KMS-11 (cell line): ENCODE results near the gene CYB561.
A peak's percentile ranks its signal among the peaks of the same experiment; 100 is the strongest.

Experiments used
- H2AFZ ChIP-seq: fragments of 200-600 bp; sonication (generic); 2 replicates; pipeline ENCODE4 v1.6.1; 2016; ENCODE audit warnings: antibody characterized with exemption, mixed run types, low read depth
- H3K27ac ChIP-seq: fragments of 200-600 bp; sonication (generic); 2 replicates; pipeline ENCODE4 v1.6.1; 2016; ENCODE audit warnings: mild to moderate bottlenecking, mixed run types
- H3K27me3 ChIP-seq: fragments of 200-600 bp; sonication (generic); 2 replicates; pipeline ENCODE4 v1.6.1; 2017; ENCODE audit warnings: mild to moderate bottlenecking, low read depth, mixed run types, moderate library complexity; ENCODE audit not compliant: insufficient read depth
- H3K36me3 ChIP-seq: fragments of 200-600 bp; sonication (generic); 2 replicates; pipeline ENCODE4 v1.6.1; 2017; ENCODE audit warnings: mild to moderate bottlenecking, mixed run types; ENCODE audit not compliant: insufficient read depth
- H3K4me1 ChIP-seq: fragments of 200-600 bp; sonication (generic); 2 replicates; pipeline ENCODE4 v1.6.1; 2016; ENCODE audit warnings: mild to moderate bottlenecking, low read depth, mixed run types; ENCODE audit not compliant: poor library complexity, severe bottlenecking
- H3K4me2 ChIP-seq: fragments of 200-600 bp; sonication (generic); 2 replicates; pipeline ENCODE4 v1.7.0; 2016; ENCODE audit warnings: mild to moderate bottlenecking, mixed run types
- H3K4me3 ChIP-seq: fragments of 200-600 bp; sonication (generic); IDR thresholded peaks from 2 replicates; pipeline ENCODE4 v1.6.1; 2017; ENCODE audit warnings: low read depth, low read length, mixed read lengths; ENCODE audit not compliant: insufficient read depth
- H3K79me2 ChIP-seq: fragments of 200-600 bp; sonication (generic); 2 replicates; pipeline ENCODE4 v1.6.1; 2016; ENCODE audit warnings: low read depth, mixed run types; ENCODE audit not compliant: insufficient read depth
- H3K9ac ChIP-seq: fragments of 200-600 bp; sonication (generic); 2 replicates; pipeline ENCODE4 v1.6.1; 2016; ENCODE audit warnings: mild to moderate bottlenecking, mixed run types
- H4K20me1 ChIP-seq: fragments of 200-600 bp; sonication (generic); 2 replicates; pipeline ENCODE4 v1.6.1; 2016; ENCODE audit warnings: mild to moderate bottlenecking, mixed run types; ENCODE audit not compliant: insufficient read depth
- TF ChIP-seq, protein P1 (sequence below): fragments of 200-600 bp; sonication (generic); conservative IDR thresholded peaks from 2 replicates; pipeline ENCODE4 v1.6.1; 2017; ENCODE audit warnings: low read depth, mild to moderate bottlenecking, antibody characterized with exemption, low read length, moderate library complexity, mixed read lengths

The CYB561 gene

DNA sequence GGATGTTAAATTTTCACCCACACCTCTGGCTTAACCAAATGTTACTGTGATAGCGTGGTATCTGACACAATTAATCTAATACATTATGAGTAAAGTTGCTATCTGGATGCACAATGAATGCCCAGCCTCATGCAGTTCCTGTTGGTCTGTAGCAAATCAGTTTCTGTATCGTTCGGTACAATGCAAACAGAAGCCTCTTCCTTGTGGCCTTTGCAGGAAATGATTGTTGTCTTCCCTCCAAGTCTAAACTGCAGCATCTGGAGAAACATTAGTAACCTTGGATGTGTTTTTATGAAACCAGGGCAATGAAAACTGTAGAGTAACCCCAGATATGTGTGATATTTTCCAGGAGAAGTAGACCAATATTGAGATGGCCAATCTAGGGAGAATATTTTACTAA is 46.8 kb downstream of the CYB561 start:
- no peaks in the 10 kb centered on the region for H4K20me1 ChIP-seq
- TF ChIP-seq, protein P1, sequence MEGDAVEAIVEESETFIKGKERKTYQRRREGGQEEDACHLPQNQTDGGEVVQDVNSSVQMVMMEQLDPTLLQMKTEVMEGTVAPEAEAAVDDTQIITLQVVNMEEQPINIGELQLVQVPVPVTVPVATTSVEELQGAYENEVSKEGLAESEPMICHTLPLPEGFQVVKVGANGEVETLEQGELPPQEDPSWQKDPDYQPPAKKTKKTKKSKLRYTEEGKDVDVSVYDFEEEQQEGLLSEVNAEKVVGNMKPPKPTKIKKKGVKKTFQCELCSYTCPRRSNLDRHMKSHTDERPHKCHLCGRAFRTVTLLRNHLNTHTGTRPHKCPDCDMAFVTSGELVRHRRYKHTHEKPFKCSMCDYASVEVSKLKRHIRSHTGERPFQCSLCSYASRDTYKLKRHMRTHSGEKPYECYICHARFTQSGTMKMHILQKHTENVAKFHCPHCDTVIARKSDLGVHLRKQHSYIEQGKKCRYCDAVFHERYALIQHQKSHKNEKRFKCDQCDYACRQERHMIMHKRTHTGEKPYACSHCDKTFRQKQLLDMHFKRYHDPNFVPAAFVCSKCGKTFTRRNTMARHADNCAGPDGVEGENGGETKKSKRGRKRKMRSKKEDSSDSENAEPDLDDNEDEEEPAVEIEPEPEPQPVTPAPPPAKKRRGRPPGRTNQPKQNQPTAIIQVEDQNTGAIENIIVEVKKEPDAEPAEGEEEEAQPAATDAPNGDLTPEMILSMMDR, result no peak
- no peak overlapping the region for H3K27ac ChIP-seq
- H3K27me3 ChIP-seq, result no peaks in the 10 kb centered on the region
- H3K36me3 ChIP-seq, result no peaks in the 10 kb centered on the region
- no peak overlapping the region for H3K9ac ChIP-seq
- H3K4me1 ChIP-seq, result no peaks in the 10 kb centered on the region
- no peak overlapping the region for H2AFZ ChIP-seq
- H3K79me2 ChIP-seq, result no peaks in the 10 kb centered on the region
- no peak overlapping the region for H3K4me3 ChIP-seq
- no peak overlapping the region for H3K4me2 ChIP-seq

DNA sequence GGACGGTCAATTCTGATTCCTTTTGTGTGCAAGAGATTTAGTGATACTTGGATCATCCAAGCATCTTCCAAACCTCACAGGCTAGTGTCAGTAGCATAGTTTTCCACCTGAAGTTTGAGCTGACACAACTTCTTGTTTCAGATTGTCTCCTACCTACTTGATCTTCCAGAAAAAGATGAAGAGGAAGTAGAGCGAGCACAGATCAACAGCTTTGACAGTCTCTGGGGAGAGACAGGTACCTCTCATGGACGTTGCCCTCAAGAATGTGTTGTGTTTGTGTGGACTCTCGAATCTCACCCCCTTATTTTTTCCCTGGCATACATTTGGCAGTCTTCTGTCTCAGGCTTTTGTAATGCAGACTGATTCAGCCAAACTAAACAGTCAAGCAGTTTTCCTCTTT is 47.4 kb downstream of the CYB561 start:
- no peak overlapping the region for H3K9ac ChIP-seq
- H3K79me2 ChIP-seq, result no peaks in the 10 kb centered on the region
- H2AFZ ChIP-seq, result no peak overlapping the region
- H3K4me3 ChIP-seq, result no peak overlapping the region
- no peak overlapping the region for H3K4me2 ChIP-seq
- H3K4me1 ChIP-seq, result no peaks in the 10 kb centered on the region
- no peaks in the 10 kb centered on the region for H3K36me3 ChIP-seq
- no peaks in the 10 kb centered on the region for H4K20me1 ChIP-seq
- H3K27me3 ChIP-seq, result no peaks in the 10 kb centered on the region
- H3K27ac ChIP-seq, result no peak overlapping the region
- TF ChIP-seq, protein P1, result no peak

DNA sequence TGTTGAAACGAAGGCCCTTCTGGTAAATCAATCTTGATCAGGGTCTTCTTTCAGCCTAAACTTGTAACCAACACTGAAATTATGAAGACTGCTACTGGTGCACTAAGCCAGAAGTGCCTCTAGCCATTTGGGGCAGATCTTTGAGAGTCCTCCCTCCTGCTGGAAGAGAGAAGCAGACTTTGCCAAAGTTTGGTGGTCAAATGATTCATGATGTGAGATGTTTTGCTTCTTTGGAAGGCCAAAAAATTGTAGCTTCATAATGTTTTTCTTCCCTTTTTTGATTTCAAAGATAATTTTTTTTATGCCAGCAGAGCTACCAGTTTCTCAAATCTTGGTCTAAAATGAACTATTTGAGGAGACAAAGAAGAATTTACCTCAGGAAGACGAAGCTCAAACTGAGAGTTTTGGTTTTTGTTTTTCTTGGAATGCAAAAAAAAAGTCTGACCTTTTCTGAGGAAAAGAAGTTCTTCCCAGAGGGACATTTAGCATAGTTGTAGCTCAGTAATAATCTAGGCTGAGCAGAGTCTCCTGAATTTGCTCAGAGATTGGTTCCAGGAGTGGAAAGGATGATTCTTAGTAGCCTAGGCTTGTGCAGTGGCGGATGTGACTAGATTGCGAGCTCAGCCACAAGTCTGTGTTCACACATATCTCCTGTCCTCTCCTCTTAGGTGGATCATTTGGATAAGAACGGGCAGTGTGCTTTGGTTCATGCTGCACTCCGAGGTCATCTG is 50.9 kb downstream of the CYB561 start:
- H3K27ac ChIP-seq, result no peak overlapping the region
- H3K79me2 ChIP-seq, result no peaks in the 10 kb centered on the region
- no peak overlapping the region for H2AFZ ChIP-seq
- H3K9ac ChIP-seq, result no peak overlapping the region
- no peak overlapping the region for H3K4me3 ChIP-seq
- peaks cover 13% of the 10 kb centered on the region for H3K4me1 ChIP-seq
- no peaks in the 10 kb centered on the region for H3K36me3 ChIP-seq
- no peaks in the 10 kb centered on the region for H3K27me3 ChIP-seq
- no peaks in the 10 kb centered on the region for H4K20me1 ChIP-seq
- H3K4me2 ChIP-seq, result no peak overlapping the region
- TF ChIP-seq, protein P1, result no peak

DNA sequence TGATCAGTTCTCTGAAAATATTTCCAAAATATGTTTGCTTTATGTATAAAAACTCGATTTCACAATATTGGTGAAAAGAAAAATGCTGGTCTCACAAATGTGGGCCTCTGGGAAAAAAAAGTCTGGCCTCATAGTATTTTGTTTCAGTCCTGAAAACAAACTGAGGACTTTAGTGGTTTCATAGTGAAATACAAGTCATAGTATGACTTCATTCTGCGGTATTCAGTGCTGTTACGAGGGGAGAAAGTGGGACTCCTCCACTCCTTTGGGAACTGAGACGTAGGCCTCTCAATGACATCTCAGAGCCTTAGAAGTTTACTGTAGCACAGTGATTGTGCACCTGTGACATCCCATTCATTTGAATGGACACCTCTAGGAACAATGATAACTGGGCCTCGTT is 56.0 kb downstream of the CYB561 start:
- Histone ChIP-seq H3K27ac (peak overlapping the region; percentile 4; the same call in 1 of the 2 replicates), H3K4me3 (no peak overlapping the region), H3K4me2 (peak overlapping the region; percentile 44; the same call in 1 of the 2 replicates), H3K4me1 (peaks cover 28% of the 10 kb centered on the region), H3K27me3 (no peaks in the 10 kb centered on the region), H4K20me1 (no peaks in the 10 kb centered on the region), H3K36me3 (no peaks in the 10 kb centered on the region), H3K79me2 (no peaks in the 10 kb centered on the region), H3K9ac (no peak overlapping the region), H2AFZ (no peak overlapping the region)
- TF ChIP-seq, protein P1, result no peak
